HG03558 (cell line): ENCODE results near the gene TEAD1.

Experiments used
- ATAC-seq: cut with Tn5 transposase; IDR thresholded peaks from one replicate; pipeline ENCODE4 v1.9.1; 2021; ENCODE audit warnings: moderate number of reproducible peaks; ENCODE audit not compliant: unreplicated experiment; ENCODE audit errors: extremely low read depth

Gene TEAD1

DNA sequence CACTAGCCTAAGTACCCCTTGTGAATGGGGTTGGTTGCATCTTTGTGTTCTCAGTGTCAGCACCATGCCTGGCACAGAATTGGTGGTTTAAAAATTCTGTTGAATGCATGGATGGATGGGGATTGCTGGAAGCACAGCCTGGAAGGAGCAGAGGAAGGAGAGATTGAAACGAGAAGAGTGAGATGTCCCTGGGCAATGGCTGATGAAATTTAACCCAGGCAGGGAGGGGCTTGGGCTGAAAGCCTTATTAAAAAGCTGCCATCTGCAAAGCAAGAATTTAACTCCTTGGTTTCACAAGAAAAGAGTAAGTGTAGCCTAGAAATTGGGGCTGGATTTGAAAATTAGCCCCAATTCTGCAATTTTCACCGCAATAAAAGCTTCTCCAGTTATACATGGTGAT is 126.7 kb downstream of the TEAD1 start:
- ATAC-seq = no peak

DNA sequence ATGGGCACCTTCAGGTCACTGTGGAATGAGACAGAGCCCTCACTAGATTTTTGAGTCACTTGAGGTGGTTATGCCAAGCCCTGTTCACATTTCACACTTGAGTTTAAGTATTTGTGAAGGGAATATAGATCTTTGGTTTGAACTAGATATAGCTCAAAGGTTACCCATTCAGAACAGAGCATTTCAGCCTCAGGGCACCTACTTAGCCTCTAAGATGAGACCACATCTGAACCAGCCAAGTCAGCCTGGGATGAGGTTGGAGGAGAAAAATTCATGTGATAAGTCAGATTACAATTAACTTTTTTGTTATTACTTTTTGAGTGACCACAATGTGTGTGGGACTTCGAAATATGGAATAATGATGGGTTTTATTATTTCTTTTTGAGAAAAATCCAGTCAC is 127.8 kb downstream of the TEAD1 start:
- ATAC-seq = no peak

DNA sequence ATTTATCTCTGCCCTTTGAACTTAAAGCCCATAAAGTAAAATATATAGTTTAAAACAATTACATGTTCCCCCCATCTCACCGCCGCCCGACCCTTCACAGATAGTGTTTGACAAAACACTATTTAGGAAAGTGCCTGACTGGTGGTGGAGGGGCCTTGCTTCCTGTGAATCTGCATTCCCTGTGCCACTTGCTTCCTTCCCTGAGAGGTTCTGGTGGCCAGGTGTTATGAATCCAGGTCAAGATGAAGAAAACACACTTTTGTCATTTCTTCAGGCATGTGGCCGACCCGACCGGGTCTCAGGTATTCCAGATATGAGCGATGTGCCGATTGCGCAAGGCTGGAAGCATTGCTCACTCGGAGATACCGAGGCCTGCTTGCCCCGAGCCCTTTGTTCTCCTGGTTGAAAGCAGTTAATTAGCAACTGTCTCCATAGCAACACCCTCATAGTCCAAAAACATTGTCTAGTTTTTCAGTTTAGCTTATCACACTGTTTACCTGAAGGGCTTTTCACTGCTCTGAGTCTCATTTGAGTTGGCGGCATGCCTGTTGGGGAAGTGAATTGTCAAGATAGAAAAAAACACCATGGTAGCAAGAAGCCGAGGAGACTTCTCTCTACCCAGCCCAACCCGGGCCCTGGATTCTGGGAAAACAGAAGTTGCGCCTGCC is 128.3 kb downstream of the TEAD1 start:
- ATAC-seq = no peak

DNA sequence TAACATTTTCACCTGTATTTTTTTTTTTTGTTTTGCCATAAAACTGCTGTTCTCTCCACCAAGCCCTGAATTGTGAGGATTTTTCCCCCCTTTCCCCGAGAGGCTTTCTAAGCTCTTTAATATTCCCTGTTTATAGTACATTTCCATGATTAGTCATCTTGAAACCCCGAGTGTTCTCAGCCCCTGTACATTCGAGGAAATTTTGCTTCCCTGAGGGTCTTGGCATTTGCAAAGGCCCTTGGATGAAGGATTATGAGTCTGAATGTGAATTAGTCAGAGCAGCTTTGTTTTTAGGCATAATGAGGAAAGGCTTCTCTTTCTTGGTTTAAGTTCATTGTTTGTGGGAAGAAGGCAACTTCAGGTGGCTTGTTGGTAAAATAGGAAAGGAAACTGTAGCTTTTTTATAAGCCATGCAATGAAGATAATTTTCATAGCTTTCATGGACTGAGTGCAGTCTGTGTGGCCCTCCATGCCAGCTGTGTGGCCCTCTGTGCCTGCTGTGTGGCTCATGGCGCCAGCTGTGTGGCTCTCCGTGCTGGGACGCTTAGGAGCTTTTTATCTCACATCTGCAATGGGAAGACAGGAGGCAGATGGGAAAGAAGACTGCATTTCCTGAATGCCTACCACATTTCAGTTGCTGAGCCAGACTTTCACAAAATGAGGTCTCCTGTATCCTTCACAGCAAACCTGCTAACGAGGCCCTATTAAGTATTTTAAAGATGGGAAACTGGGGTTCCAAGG is 129.0 kb downstream of the TEAD1 start:
- ATAC-seq = no peak

DNA sequence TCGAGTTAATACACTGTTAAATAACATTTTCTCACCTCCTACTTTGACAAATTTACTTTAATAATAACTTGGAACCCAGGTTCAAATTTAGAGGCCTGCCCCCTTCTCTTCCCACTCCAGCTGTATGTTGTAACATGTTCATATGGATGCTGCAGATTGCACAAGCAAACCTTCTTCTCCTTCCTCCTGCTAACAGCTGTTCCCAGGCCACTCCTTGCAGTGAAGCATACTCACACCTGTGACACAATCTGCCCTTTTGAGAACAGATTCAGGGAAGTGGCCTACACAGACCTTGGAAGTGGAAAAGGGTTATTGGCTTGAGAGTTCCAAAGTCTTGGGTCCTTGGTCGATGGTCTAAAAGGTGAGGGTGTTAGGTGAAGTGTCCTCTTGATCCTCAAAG is 131.9 kb downstream of the TEAD1 start:
- no peak for ATAC-seq

DNA sequence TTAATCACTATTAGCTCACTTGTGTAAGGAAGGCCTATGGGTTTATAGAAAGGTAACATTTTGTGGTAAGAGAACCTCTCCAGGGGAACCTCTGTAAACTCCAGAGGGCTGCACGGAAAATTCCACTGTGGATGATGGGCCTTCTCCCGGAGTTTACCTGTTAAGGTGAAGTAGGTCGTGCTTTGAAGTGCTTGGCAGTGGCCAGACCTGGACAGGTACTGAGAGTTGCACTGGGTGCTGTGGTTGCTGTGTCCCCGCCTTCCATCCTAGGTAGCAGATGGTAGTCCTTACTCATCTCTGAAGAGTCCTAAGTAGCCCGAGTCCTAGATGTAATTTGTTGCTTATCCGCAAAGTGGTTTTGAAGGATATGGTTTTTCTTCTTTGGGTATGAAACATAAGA is 133.4 kb downstream of the TEAD1 start:
- ATAC-seq = no peak

DNA sequence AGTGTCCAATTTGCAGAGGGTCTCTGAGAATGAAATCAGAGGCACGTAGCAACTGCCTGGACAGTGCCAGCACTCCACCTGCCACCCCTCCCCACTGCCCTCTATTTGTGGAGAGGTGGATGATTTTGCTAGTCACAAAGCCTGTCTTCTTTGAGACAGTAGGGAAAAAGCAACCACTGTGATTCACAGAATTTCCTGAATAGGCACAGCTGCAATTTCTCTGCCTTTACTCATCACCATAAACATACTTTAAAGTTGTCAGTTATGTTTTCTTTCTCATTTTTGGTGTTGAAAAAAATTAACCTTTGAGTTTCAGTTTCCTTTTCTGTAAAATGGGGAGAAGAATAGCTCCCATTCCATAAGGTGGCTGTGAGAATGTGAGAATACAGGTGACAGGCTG is 134.3 kb downstream of the TEAD1 start:
- ATAC-seq = no peak

DNA sequence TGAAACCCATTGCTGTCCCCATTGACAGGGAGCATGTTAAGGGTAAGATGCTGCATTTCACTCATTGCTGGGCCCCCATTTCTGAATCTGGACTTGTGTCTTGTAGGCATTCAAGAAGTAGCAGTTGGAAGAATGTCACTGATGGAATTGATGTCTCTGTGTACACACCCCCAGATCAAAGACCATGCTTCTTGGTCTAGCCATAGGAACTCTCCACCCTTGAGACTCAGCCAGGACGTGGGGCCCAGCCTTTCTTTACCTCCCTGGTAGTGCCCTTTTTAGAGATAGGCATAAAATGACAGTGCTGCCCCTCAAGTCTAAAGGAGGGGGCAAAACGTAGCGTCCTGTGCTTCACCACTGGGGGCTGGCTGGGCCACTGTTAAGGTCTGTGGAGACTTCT is 135.1 kb downstream of the TEAD1 start:
- no peak for ATAC-seq

DNA sequence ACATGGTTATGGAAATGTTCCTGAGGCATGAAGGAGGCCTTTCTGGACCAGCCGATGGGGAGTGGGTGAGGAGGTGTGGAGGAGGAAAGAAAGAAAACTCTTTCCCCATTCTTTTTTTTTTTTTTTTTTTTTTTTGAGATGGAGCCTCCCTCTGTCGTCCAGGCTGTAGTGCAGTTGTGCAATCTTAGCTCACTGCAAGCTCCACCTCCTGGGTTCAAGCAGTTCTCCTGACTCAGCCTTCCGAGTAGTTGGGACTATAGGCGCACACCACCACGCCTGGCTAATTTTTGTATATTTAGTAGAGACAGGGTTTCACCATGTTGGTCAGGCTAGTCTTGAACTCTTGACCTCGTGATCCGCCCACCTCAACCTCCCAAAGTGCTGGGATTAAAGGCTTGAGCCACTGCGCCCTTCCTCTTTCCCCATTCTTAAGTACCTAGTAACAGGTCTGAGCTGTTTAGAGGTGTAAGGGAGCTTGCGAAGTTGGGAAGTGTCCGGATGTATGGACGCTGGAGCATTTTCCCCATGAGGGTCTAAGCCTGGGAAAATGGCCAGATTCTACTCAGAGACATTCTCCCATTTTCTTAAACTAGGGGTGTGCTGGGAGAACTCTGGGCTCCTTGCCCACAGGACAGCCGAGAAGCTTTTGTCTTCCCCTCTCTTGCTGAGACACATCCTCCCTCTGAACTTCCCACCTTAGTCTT is 135.8 kb downstream of the TEAD1 start:
- no peak for ATAC-seq

DNA sequence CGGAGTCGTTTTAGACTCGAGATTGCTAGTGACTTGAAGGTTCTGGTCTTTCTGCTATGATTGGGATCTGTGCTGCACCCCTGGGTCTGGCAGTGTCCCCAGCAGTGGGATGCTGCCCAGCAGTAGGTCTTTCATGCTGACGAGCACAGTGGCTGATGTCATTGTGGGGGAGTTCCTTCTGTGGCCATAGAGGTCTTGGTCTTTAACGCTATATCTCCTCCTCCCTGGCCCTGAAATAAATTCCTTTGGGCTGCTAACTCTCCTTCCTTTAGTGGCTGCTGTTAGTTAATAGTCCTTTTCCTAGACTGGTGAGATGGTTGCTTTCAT is 136.3 kb downstream of the TEAD1 start:
- no peak for ATAC-seq

DNA sequence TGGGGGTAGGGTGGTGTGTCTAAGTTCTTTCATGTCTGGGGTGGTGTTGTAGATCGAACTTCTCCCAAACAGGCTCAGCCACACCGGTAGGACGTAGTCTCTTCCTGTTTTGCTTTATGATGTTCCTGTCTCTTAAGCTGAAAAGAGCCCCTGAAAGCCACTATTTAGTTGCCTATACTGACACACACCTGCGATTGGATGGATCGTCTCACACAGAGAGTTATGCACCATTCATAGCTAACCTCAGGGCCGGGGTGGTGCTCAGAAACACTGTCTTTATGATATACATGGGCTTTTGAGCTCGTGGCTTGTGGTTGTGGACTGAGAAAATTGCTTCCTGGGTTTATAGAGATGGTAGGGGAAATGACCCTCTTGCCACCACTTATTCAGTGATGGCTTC is 137.6 kb downstream of the TEAD1 start:
- no peak for ATAC-seq

DNA sequence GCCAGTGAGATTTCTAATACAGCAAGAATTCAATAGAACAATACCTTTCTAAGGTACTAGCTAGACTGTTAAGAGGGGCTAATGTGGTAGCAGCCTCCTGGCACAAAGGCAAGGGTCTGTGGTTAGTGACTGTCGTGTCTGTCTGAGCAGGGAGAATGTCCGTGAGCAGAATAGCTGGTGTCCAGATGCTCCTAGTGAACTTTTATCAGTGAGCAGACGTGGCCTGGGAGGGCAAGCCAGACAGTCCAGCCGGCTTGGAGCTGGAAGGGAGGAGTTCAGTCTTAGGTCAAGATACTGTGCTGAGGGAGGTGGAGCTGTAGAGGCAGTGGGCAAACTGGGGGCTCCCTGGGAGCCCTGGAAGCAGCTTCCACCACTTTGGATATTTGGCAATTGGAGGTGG is 138.6 kb downstream of the TEAD1 start:
- ATAC-seq = no peak

DNA sequence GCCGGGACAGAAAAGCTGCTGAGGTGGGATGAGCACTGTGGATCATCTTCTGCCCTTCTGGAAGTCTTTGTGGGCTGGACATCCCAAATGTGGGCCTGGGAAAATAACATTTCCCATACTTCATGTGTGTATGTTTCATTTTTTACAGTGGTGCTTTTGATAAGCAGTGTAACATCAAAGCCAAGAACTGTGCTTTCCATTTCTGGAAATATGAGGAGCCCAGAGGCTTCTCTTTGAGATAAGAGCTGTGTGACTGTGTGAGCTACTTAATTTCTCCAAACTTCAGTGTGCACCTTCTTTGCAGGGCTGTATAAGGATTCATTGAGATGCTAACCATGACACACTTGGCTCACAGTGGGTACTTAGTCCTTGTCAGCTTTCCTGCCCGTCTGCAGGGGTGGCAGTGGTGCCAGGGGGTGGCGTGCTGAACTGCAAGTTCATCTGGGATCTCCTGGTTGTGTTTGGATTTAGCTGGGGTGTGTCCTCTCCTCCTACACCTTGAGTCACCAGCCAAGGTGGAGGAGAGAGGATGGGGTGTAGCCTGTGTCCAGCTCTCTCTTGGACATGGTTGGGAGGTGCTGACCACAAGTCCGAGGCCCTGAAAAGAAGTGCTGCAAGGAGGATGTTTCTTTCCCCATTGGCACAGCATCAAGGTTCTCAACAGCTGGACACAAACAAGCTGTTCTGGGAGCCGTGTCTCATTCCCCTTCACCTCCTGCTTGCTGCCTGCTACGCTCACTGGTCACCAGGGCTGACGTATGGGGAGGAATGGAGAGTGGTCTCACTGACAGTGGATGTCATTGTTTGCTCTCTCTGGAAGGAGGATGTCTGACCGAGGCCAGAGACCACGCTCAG is 139.4 kb downstream of the TEAD1 start:
- ATAC-seq = no peak

DNA sequence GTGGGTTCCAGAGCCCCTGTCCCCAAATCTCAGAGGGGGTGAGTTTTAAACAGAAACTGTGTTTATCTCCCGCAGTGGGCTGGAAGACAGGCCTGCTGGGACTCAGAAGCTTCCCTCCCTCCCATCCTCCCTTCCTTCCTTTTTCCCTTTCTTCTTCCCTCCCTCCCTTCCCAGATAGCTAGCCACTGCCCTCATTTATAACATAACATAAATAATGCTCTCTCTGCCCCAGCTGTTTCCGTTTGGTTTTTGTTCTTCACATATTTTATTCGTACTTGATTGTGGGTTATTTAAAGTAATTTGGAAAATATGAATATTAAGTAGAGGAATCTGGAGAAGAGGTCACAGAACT is 140.9 kb downstream of the TEAD1 start:
- ATAC-seq = no peak

DNA sequence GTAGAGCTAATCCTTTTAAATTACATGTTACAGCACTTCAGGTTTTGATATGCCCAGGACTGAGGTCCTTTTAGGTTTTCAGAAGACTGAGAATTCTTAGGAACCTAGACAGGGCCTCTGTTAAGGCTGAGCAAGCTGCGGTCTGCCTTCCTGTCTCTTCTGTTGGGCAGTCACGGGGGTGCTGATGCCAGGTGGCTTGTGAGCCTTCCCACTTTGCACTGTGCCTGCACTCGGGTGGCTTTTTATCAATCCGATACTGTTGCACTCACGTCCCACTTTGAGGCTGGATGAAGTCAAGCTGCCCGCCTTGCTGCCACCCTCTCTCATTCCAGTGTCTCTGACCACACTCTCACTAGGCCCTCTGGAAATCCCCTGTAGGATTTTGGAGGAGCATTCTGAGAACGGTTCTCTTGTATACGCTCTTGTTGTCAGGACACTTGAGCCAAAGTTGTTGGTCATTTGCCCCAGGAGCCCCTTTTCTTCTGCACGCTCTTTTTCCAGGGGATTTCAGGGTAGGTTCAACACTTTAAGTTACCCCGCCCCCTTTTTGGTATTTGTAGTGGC is 141.8 kb downstream of the TEAD1 start:
- no peak for ATAC-seq

DNA sequence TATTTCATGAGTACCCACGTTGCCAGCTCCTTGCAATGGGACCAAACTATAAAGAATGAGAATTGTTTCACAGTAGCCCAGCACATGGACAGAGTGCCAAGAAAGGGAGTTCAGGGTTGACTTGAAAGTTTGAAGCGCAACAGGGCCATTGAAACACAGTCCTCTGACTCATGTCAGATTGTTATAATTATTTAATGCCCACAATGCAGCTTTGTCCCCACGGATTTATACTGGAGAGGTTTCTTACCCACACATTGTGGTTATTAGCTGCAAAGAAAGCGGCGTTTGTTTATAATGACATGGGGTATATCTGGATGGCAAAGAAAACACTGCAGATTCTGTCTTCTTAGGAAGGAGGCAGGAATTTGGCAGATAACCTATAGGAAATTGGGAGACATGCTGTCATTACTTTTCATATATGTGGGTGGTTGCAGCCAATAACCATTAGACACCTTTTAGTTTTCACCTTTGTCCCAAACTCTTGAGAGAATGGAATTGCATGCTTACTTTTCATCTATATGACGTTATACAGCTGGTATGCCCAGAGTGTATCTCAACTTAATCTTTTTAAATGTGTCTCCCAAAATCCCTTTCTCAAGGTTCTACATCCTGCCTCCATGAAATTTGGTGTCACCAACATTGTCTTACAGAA is 143.6 kb downstream of the TEAD1 start:
- ATAC-seq = no peak

DNA sequence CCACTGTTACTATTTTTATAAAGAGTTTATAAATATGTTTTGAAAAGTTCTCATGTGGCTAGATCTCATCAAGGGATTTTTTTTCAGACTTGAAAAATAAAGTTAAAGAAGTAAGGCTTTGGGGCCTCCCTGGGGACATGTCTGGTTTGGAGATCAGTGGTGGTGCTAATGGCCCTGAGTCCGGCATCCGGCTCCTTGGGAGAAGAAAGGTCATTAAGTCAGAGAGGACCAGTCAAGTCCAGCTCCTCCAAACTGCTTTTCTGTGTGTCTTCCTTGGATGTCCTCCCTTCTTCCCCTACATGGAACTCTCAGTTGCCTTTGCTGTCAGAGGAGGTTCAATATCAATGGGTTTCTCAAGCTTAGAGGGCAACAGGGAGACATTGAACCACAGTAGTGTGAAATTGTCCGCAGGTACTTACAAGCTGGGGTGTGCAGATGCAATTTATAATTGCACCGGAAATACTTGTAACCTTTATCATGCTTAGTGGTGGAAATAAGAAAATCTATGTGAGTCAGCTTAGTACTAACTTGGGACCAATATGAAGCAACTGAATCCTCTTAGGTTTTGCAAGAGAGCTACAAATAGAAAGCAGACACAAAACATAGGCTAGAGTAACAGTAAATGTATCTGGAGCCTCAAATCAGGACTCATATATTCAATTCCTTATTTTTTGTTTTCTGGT is 144.3 kb downstream of the TEAD1 start:
- ATAC-seq = no peak

DNA sequence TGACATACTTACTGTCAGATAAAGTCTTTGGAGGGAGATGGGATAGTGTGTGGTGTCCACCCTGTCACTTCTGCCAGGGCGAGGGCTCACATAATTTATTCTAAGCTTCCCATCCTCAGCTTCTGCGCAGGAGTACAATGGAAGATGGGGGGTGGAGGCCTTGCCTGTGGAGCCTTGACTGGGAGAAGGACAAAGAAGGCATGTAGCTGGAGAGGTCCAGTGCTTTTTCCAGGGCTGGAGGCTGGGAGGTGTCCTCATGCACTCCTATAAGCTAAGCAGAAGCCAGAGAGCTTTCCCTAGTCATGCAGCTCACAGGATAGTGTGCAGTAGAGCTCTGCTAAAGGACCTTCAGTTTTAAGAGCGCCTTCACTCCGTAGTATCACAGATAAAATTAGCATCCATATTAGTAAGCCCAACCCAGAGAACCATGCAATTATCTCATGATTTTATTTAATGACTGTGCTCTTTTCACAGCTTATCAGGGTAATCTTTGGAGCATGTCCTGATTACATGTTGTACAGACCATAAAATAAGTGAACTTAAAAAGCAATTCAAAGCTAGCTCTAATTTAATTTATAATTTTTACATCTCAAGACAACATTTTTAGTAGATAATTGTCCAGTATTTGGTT is 148.3 kb downstream of the TEAD1 start:
- ATAC-seq = no peak
